Measurements from ENCODE around the gene PAX9.

The PAX9 gene

GRCh38 chr14:36661506-36662257 lies at the start of gene PAX9:
Gene PAX9, plus strand, starts transcription at chr14:36661860. Its CDS starts 230 bp downstream, at chr14:36662090.
- peak; percentile 93 for DNase-seq (ENCODE audit: low spot score)

GRCh38 chr14:36617824-36618223 lies 43.8 kb upstream of the PAX9 start:
- DNase-seq (ENCODE audit: low spot score), result no peak

GRCh38 chr14:36618641-36619040 lies 43.0 kb upstream of the PAX9 start:
- no peak for DNase-seq (ENCODE audit: low spot score)

GRCh38 chr14:36619131-36619530 lies 42.5 kb upstream of the PAX9 start:
- no peak for DNase-seq (ENCODE audit: low spot score)

GRCh38 chr14:36619853-36620252 lies 41.8 kb upstream of the PAX9 start:
- peak; percentile 35 for DNase-seq (ENCODE audit: low spot score)

GRCh38 chr14:36625014-36625413 lies 36.6 kb upstream of the PAX9 start:
- DNase-seq (ENCODE audit: low spot score), result no peak

GRCh38 chr14:36625436-36625835 lies 36.2 kb upstream of the PAX9 start:
- no peak for DNase-seq (ENCODE audit: low spot score)

- DNase-seq (ENCODE audit: low spot score), result no peak
These were observed 35.5 kb upstream of the PAX9 start for GRCh38 chr14:36626151-36626550.

GRCh38 chr14:36627981-36628380 lies 33.7 kb upstream of the PAX9 start:
- DNase-seq (ENCODE audit: low spot score), result no peak

GRCh38 chr14:36633580-36633979 lies 28.1 kb upstream of the PAX9 start:
- no peak for DNase-seq (ENCODE audit: low spot score)

GRCh38 chr14:36646664-36647416 lies 14.8 kb upstream of the PAX9 start:
- no peak for DNase-seq (ENCODE audit: low spot score)

- DNase-seq (ENCODE audit: low spot score), result no peak
These were observed 14.2 kb upstream of the PAX9 start for GRCh38 chr14:36647417-36647823.

GRCh38 chr14:36647824-36648753 lies 13.6 kb upstream of the PAX9 start:
- peak; percentile 35 for DNase-seq (ENCODE audit: low spot score)

GRCh38 chr14:36649872-36650650 lies 11.6 kb upstream of the PAX9 start:
- no peak for DNase-seq (ENCODE audit: low spot score)

GRCh38 chr14:36652542-36653201 lies 9.0 kb upstream of the PAX9 start:
- DNase-seq (ENCODE audit: low spot score), result peak; percentile 56

GRCh38 chr14:36653413-36653812 lies 8.2 kb upstream of the PAX9 start:
- no peak for DNase-seq (ENCODE audit: low spot score)

GRCh38 chr14:36653962-36654793 lies 7.5 kb upstream of the PAX9 start:
- DNase-seq (ENCODE audit: low spot score), result no peak

GRCh38 chr14:36654794-36655381 lies 6.8 kb upstream of the PAX9 start:
- DNase-seq (ENCODE audit: low spot score), result no peak

GRCh38 chr14:36655571-36655962 lies 6.1 kb upstream of the PAX9 start:
- DNase-seq (ENCODE audit: low spot score), result no peak
